Astrocyte of the spinal cord (primary cell): ENCODE measurements around the gene HABP2.

Source experiments
- DNase-seq: peaks from one replicate; pipeline ENCODE4 v3.0.0; 2011; ENCODE audit warnings: low read depth, low spot score
- H3K4me3 ChIP-seq: 2 replicates; pipeline ENCODE4 v1.5.1; 2011; ENCODE audit warnings: low read depth, mild to moderate bottlenecking, low read length, moderate library complexity
- in situ Hi-C: cut with HindIII; loops from 2 replicates; pipeline ENCODE4 v1.10.0; 2017; ENCODE audit warnings: low sequenced_read_pairs
- TF ChIP-seq, protein P1 (sequence below): IDR thresholded peaks from 2 replicates; pipeline ENCODE4 v1.5.1; 2012; ENCODE audit warnings: low read depth, mild to moderate bottlenecking, low read length, inconsistent platforms

The HABP2 gene

GRCh38 chr10:113516061-113516460, 36.8 kb upstream of the HABP2 start:
- H3K4me3 ChIP-seq: no peak overlapping the region
- TF ChIP-seq, protein P1, sequence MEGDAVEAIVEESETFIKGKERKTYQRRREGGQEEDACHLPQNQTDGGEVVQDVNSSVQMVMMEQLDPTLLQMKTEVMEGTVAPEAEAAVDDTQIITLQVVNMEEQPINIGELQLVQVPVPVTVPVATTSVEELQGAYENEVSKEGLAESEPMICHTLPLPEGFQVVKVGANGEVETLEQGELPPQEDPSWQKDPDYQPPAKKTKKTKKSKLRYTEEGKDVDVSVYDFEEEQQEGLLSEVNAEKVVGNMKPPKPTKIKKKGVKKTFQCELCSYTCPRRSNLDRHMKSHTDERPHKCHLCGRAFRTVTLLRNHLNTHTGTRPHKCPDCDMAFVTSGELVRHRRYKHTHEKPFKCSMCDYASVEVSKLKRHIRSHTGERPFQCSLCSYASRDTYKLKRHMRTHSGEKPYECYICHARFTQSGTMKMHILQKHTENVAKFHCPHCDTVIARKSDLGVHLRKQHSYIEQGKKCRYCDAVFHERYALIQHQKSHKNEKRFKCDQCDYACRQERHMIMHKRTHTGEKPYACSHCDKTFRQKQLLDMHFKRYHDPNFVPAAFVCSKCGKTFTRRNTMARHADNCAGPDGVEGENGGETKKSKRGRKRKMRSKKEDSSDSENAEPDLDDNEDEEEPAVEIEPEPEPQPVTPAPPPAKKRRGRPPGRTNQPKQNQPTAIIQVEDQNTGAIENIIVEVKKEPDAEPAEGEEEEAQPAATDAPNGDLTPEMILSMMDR: no peak
- in situ Hi-C loops: no loop called here
- DNase-seq: no peak

DNA sequence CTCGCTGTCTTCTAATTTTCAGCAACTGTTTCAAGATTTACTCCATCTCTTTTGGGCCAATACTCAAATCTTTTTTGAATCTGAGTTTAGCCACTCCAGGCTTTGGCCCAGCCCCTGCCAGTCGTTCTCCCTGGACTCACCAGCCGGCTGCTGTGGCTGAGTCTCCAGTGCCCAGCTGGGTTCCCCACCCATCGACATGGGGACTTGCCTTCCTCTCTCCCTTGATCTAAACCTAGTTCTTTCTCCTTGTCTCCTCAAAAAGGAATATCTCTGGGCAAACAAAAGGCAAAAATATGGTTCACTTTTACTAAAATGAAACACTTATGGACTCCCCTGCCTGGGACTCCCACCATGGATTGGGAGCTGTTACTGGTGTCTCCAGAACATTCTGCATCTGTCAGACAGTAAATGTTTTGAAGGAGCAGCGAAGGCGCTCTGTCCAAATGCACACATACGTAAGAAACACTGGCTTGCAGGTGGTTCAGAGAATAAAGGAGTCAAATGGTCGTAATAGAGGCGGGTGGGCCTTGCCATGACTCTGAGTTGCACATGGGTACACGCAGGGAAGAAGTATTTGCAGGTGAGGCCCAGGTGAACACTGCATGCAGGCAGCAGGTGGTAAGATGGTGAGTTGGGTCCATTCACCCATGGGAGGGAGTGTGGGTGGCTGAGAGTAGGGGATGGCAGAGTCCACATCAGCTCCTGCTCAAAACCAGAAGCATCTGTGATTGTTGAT, 35.5 kb upstream of the HABP2 start:
- DNase-seq: no peak
- H3K4me3 ChIP-seq: no peak overlapping the region
- in situ Hi-C loops: no loop called here
- TF ChIP-seq, protein P1: no peak

- no peak for DNase-seq
- no peak overlapping the region for H3K4me3 ChIP-seq
- in situ Hi-C loops: no loop called here
- TF ChIP-seq, protein P1: no peak
Measured at GRCh38 chr10:113517901-113518260, 35.0 kb upstream of the HABP2 start.

DNA sequence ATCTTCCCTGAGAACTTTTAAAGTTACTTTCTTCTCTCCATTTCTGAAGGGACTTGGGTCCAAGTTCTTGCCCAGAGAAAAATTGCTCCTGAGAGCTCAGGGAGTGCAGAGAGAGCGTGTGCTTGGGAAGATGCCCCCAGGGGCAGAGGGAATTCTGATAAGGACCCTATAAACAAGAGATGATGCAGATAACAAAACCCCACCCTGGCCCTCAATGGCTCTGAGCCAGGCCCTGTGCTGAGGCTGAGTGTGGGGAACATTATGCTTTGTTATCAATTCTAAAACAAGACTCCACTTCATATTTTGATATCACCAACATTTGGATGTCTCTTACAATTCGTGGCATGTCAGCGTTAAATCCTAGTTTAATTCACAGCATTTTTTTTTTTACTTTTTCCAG, 34.4 kb upstream of the HABP2 start:
- TF ChIP-seq, protein P1: no peak
- in situ Hi-C loops: no loop called here
- no peak for DNase-seq
- H3K4me3 ChIP-seq: no peak overlapping the region

- in situ Hi-C loops: no loop called here
- no peak for DNase-seq
- no peak overlapping the region for H3K4me3 ChIP-seq
- TF ChIP-seq, protein P1: no peak
Measured at GRCh38 chr10:113518816-113519591, 33.8 kb upstream of the HABP2 start.

GRCh38 chr10:113519681-113520115, 33.2 kb upstream of the HABP2 start:
- in situ Hi-C loops: no loop called here
- H3K4me3 ChIP-seq: no peak overlapping the region
- TF ChIP-seq, protein P1: no peak
- no peak for DNase-seq
